Adipocyte (in vitro differentiated cells): ENCODE data around the gene TTC22.
A peak's percentile ranks its signal among the peaks of the same experiment; 100 is the strongest.

Experiments used
- DNase-seq: peaks from one replicate; pipeline ENCODE4 v3.0.0-alpha.2; 2015; ENCODE audit warnings: low read depth
- H3K27me3 ChIP-seq: replicated peaks from 2 replicates; pipeline ENCODE4 v1.7.0; 2013; ENCODE audit warnings: mild to moderate bottlenecking, low read length, moderate library complexity; ENCODE audit not compliant: control insufficient read depth, insufficient read depth
- H3K36me3 ChIP-seq: 2 replicates; pipeline ENCODE4 v1.7.0; 2013; ENCODE audit warnings: low read length, mild to moderate bottlenecking, moderate library complexity; ENCODE audit not compliant: control insufficient read depth, insufficient read depth, severe bottlenecking
- H3K4me1 ChIP-seq: 2 replicates; pipeline ENCODE4 v1.7.0; 2013; ENCODE audit warnings: mild to moderate bottlenecking, low read length, moderate library complexity; ENCODE audit not compliant: control insufficient read depth, insufficient read depth
- H3K4me3 ChIP-seq: 2 replicates; pipeline ENCODE4 v1.7.0; 2013; ENCODE audit warnings: mild to moderate bottlenecking, low read length, moderate library complexity
- H3K9ac ChIP-seq: 2 replicates; pipeline ENCODE4 v1.7.0; 2013; ENCODE audit warnings: mild to moderate bottlenecking, low read length, moderate library complexity
- H3K9me3 ChIP-seq: 2 replicates; pipeline ENCODE4 v1.7.0; 2013; ENCODE audit warnings: mild to moderate bottlenecking, low read length, moderate library complexity; ENCODE audit not compliant: control insufficient read depth

TTC22 gene

DNA sequence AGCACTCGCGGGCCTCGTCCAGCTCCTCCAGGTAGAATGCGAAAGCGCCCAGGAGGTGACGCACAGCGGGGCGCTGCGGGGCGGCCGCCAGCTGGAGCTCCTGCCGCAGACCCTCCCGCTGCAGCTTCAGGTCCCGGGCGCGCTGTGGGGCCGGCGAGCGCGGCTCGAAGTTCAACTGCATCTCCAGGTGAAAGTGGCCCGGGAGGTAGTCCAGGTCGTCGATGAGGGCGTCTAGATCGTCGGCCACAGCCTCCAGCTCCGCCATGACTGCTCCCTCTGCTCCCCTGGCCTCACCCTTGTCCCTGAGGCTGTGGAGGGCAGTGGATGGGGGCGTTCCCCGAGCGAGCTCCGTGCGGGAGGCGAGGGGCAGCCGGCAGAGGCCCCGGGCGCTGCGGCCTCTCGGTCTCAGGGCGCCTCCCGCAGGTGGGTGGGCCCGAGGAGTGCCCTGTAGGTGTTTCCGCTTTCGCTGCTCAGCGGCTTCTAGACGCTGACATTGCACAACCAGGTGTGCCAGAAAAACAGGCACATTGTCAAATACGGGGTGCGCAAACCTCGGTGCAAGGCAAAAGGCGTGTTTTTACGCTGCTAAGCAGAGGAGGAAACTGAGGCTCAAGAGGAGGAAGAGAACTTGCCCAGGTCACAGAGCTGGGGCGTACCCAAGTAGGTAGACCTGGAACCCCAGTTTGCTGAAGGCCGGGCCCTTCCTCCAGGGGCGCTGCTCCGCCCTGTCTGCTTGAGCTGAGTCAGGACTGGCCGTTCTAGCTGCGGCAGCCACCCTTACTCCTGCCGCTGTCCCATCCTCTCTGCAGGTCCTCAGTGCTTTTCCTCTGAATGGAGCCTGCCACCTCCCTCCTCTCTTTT, at the start of gene TTC22:
TSS of gene TTC22 (minus strand) at position 425 of the 861 bp plus-strand sequence. CDS start at position 265, 160 bp downstream.
- Histone ChIP-seq H3K4me3 (peak within 1 kb of the TSS; percentile 19), H3K9me3 (no peaks in the 10 kb centered on the region), H3K4me1 (peaks cover 18% of the 10 kb centered on the region), H3K9ac (peak within 1 kb of the TSS; percentile 4), H3K36me3 (no peaks in the 10 kb centered on the region), H3K27me3 (peaks cover 21% of the 10 kb centered on the region)
- DNase-seq: peak; percentile 21

DNA sequence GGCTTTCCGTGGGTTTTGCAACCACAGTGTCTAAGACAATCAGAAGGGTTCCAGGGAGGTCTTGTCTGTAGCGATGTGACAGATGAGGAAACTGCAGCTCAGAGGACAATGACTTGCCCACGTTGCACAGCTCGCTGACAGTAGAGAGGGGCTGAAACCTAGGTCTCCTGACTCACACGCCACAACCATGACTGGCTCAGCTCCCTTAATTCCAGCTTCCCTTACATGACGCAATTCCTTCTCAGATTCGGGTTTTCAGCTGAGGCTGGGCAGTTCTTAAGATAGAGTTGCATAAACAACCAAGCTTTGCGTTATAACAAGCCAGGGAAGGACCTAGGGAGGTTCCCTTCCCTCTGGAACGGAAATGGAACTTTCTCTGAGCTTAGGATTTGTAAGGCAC, 49.6 kb upstream of the TTC22 start:
- peak; percentile 79 for DNase-seq
- H3K9ac ChIP-seq: no peak overlapping the region
- no peaks in the 10 kb centered on the region for H3K27me3 ChIP-seq
- no peaks in the 10 kb centered on the region for H3K9me3 ChIP-seq
- peaks cover 38% of the 10 kb centered on the region for H3K4me1 ChIP-seq
- H3K4me3 ChIP-seq: peak overlapping the region; percentile 31
- peaks cover 87% of the 10 kb centered on the region for H3K36me3 ChIP-seq

- Histone ChIP-seq H3K9me3 (no peaks in the 10 kb centered on the region), H3K4me1 (peaks cover 34% of the 10 kb centered on the region), H3K36me3 (peaks cover 84% of the 10 kb centered on the region), H3K9ac (no peak overlapping the region), H3K4me3 (peak overlapping the region; percentile 31), H3K27me3 (no peaks in the 10 kb centered on the region)
- no peak for DNase-seq
These were observed 49.1 kb upstream of the TTC22 start for GRCh38 chr1:54850069-54850730.

GRCh38 chr1:54849219-54850068, 48.3 kb upstream of the TTC22 start:
- H3K4me1 ChIP-seq: peaks cover 30% of the 10 kb centered on the region
- H3K9ac ChIP-seq: no peak overlapping the region
- H3K27me3 ChIP-seq: no peaks in the 10 kb centered on the region
- peaks cover 79% of the 10 kb centered on the region for H3K36me3 ChIP-seq
- no peak for DNase-seq
- H3K4me3 ChIP-seq: no peak overlapping the region
- H3K9me3 ChIP-seq: no peaks in the 10 kb centered on the region

- H3K4me1 ChIP-seq: peaks cover 29% of the 10 kb centered on the region
- no peaks in the 10 kb centered on the region for H3K27me3 ChIP-seq
- H3K4me3 ChIP-seq: no peak overlapping the region
- DNase-seq: no peak
- H3K9me3 ChIP-seq: no peaks in the 10 kb centered on the region
- no peak overlapping the region for H3K9ac ChIP-seq
- peaks cover 68% of the 10 kb centered on the region for H3K36me3 ChIP-seq
These were observed 47.2 kb upstream of the TTC22 start for GRCh38 chr1:54848134-54848948.

DNA sequence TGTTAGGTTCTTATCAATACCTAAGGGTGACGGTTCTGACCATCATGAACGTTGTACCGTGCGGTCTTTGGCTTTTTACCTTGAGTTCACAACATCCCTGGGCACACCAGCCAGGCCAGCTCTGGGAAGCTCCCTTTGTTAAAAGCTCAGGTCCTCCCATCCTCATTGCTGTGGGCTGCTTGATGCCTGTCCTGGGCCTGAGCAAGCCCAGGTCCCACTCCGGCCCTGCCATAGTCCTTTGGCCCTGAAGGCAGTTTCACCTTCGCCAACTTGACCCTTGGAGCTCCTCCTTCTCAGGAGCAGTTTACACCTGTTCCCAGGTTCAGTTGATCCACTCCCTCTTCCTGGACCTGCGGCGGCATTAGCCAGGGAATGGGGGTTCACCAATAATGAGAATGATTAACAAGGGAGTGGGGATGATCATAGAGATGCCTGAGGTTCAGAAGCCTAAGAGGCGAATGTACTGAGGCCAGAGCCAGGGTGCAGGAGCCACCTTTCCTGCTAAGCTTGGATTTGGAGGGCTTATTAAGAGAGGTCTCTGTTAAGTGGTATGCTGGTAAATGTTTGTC, 45.7 kb upstream of the TTC22 start:
- Histone ChIP-seq H3K27me3 (no peaks in the 10 kb centered on the region), H3K4me3 (no peak overlapping the region), H3K9ac (no peak overlapping the region), H3K36me3 (peaks cover 52% of the 10 kb centered on the region), H3K4me1 (peaks cover 23% of the 10 kb centered on the region), H3K9me3 (no peaks in the 10 kb centered on the region)
- DNase-seq: no peak

- H3K9ac ChIP-seq: no peak overlapping the region
- peaks cover 47% of the 10 kb centered on the region for H3K36me3 ChIP-seq
- DNase-seq: no peak
- no peak overlapping the region for H3K4me3 ChIP-seq
- H3K27me3 ChIP-seq: no peaks in the 10 kb centered on the region
- no peaks in the 10 kb centered on the region for H3K9me3 ChIP-seq
- peaks cover 18% of the 10 kb centered on the region for H3K4me1 ChIP-seq
These were observed 45.2 kb upstream of the TTC22 start for GRCh38 chr1:54846301-54846700.

DNA sequence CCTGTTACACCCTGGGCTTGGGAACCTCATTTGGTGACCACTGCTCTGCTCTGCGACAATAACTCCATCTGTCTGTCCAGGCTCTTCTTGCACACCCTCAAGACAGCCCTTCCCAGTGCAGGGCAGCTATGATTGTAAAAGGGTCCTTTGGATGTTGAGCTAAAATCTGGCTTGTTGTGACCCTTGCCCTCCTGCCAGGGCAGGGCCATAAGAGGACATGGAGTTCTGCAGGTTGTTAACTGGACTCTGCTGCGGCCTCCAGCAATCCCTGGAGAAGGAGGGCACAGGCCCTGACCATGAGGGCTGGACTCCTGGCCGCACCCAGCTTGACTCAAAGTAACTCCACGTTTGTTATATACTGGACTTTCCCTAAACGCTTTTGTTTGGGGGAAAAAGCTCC, 44.6 kb upstream of the TTC22 start:
- peaks cover 44% of the 10 kb centered on the region for H3K36me3 ChIP-seq
- no peaks in the 10 kb centered on the region for H3K27me3 ChIP-seq
- no peak for DNase-seq
- H3K9ac ChIP-seq: no peak overlapping the region
- no peak overlapping the region for H3K4me3 ChIP-seq
- no peaks in the 10 kb centered on the region for H3K9me3 ChIP-seq
- peaks cover 13% of the 10 kb centered on the region for H3K4me1 ChIP-seq

GRCh38 chr1:54844564-54844963, 43.4 kb upstream of the TTC22 start:
- H3K27me3 ChIP-seq: no peaks in the 10 kb centered on the region

GRCh38 chr1:54843449-54843848, 42.3 kb upstream of the TTC22 start:
- no peak for DNase-seq
- H3K9me3 ChIP-seq: no peaks in the 10 kb centered on the region
- no peak overlapping the region for H3K4me3 ChIP-seq
- no peaks in the 10 kb centered on the region for H3K27me3 ChIP-seq
- H3K36me3 ChIP-seq: peaks cover 23% of the 10 kb centered on the region
- H3K9ac ChIP-seq: no peak overlapping the region
- H3K4me1 ChIP-seq: no peaks in the 10 kb centered on the region

More at GRCh38 chr1:54844564-54844963, 43.4 kb upstream of the TTC22 start:
- H3K4me1 ChIP-seq: peaks cover under 1% of the 10 kb centered on the region
- no peak overlapping the region for H3K4me3 ChIP-seq
- no peak for DNase-seq
- H3K9ac ChIP-seq: no peak overlapping the region
- H3K9me3 ChIP-seq: no peaks in the 10 kb centered on the region
- H3K36me3 ChIP-seq: peaks cover 34% of the 10 kb centered on the region
